Measurements from ENCODE around the gene UGT2A1. TPM values are rescaled to one million over a fixed set of nuclear protein-coding genes. Genes with fewer than 3 reads are reported as not detected.

Gene UGT2A1
- total and polyA plus RNA-seq, 2 of the 13 experiments (the other 11 are each of a cell fraction or from before 2014, with no cell fraction given) = not detected

GRCh38 chr4:69584135-69584534 is 68.9 kb downstream of the UGT2A1 start (continued):
- no peak for TF ChIP-seq ZNF724P (CRISPR knock-in tag; IDR thresholded peaks at IDR 0.05; ENCODE audit: borderline replicate concordance)
- TF ChIP-seq ZNF547 (CRISPR knock-in tag; IDR thresholded peaks at IDR 0.05) = no peak
- no peak for TF ChIP-seq ZNF543 (CRISPR knock-in tag; IDR thresholded peaks at IDR 0.05)
- no peak for TF ChIP-seq TARDBP (CRISPR knock-in tag; IDR thresholded peaks at IDR 0.05)
- no peak for TF ChIP-seq ZNF570 (CRISPR knock-in tag; IDR thresholded peaks at IDR 0.05; ENCODE audit: borderline replicate concordance)

DNA sequence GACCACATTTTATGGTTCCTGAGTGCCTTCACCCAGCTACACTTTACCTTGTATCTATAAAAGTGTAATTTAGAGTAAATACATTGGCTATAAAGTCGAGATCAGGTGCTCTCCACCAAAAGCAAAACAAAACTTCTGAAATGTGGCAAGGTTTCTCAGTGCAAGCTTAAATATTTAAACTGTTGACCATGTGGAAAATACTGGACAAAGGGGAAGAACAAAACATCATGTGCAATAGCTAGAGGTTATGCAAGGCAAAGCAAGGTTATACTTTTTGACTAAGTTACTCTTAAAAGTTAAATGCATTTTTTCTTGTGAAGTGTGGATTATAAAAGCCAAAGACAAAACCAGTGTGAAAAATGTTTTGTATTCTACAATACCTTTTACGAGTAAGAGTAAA is 69.5 kb downstream of the UGT2A1 start:
- Histone ChIP-seq H3K27me3 (ENCODE audit: control insufficient read depth in 1 of 2, insufficient read depth in 2 of 2, low read length in 2 of 2) (no peaks in the 10 kb centered on the region; a peak in 1 of 5 replicates), H3K27ac (ENCODE audit: extremely low read length, insufficient read depth, low read length) (no peak overlapping the region), H3K36me3 (replicated peaks in 1 of 2; ENCODE audit: control insufficient read depth in 1 of 2, insufficient read depth in 2 of 2, low read length in 2 of 2) (no peaks in the 10 kb centered on the region), H2AFZ (ENCODE audit: low read length) (no peak overlapping the region), H3K79me2 (ENCODE audit: insufficient read depth, low read length) (no peaks in the 10 kb centered on the region), H3K9ac (ENCODE audit: insufficient read depth, low read depth, low read length) (no peak overlapping the region), H3K4me3 (replicated peaks in 1 of 3; ENCODE audit: insufficient read depth in 1 of 3, low read depth in 2 of 3, low read length in 3 of 3) (no peak overlapping the region), H3K4me1 (ENCODE audit: insufficient read depth, low read length) (no peaks in the 10 kb centered on the region), H3K9me3 (ENCODE audit: low read length) (no peaks in the 10 kb centered on the region), H3K4me2 (ENCODE audit: low read depth, low read length) (no peak overlapping the region), H4K20me1 (ENCODE audit: insufficient read depth, low read length) (no peaks in the 10 kb centered on the region)
- 12% methylated on average over 2 of the region's 2 CpGs for WGBS (ENCODE audit: low lambda C conversion rate)
- ChIA-PET POLR2A (no interaction called here), CTCF (ENCODE audit: low intra/inter-chr PET ratio, low total read pairs) (no interaction called here)
- ATAC-seq (no peak), FAIRE-seq (no peak), DNase-seq (ENCODE audit: low spot score) (no peak)
- intact Hi-C loops (cut with micrococcal nuclease; ENCODE audit: unreplicated experiment) = no loop called here
- in situ Hi-C loops (cut with HindIII; ENCODE audit: extremely low pct_ligation_motif_present, low pct_unique_long_range_greater_than_20kb) = no loop called here
- TF ChIP-seq ZSCAN22 (CRISPR knock-in tag; IDR thresholded peaks at IDR 0.05) = no peak
- BruUV-seq (replicated peaks) = no TSS peak

DNA sequence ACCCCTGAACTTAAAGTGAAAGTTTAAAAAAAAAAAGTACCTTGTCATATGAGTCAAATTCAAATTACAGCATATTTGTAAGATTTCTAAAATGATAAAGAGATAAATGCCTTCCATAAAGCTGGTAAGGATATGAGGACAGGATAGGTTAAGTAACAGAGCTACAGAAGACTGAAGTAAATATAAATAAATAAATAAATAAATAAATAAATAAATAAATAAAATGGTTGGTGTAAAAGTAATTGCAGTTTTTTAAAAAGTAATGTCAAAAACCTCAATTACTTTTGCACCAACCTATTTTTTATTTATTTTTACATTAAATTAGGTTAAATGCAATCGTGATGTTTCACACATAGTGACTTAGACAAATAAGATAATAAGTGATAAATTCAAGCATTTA is 75.8 kb downstream of the UGT2A1 start:
- Histone ChIP-seq H3K27me3 (ENCODE audit: control insufficient read depth in 1 of 2, insufficient read depth in 2 of 2, low read length in 2 of 2) (no peaks in the 10 kb centered on the region; a peak in 2 of 5 replicates), H3K36me3 (replicated peaks in 1 of 2; ENCODE audit: control insufficient read depth in 1 of 2, insufficient read depth in 2 of 2, low read length in 2 of 2) (no peaks in the 10 kb centered on the region), H3K27ac (ENCODE audit: extremely low read length, insufficient read depth, low read length) (no peak overlapping the region), H3K4me3 (replicated peaks in 1 of 3; ENCODE audit: insufficient read depth in 1 of 3, low read depth in 2 of 3, low read length in 3 of 3) (no peak overlapping the region), H2AFZ (ENCODE audit: low read length) (no peak overlapping the region), H3K79me2 (ENCODE audit: insufficient read depth, low read length) (no peaks in the 10 kb centered on the region), H3K9me3 (ENCODE audit: low read length) (no peaks in the 10 kb centered on the region), H3K9ac (ENCODE audit: insufficient read depth, low read depth, low read length) (no peak overlapping the region), H4K20me1 (ENCODE audit: insufficient read depth, low read length) (no peaks in the 10 kb centered on the region), H3K4me1 (ENCODE audit: insufficient read depth, low read length) (no peaks in the 10 kb centered on the region), H3K4me2 (ENCODE audit: low read depth, low read length) (no peak overlapping the region)
- no peak for ATAC-seq
- CTCF ChIA-PET (ENCODE audit: low intra/inter-chr PET ratio, low total read pairs) = no interaction called here
- POLR2A ChIA-PET = no interaction called here
- FAIRE-seq = no peak
- intact Hi-C loops (cut with micrococcal nuclease; ENCODE audit: unreplicated experiment) = no loop called here
- no peak for DNase-seq (ENCODE audit: low spot score)
- BruUV-seq (replicated peaks) = no TSS peak
- 73% methylated on average over 1 of the region's 1 CpG for WGBS (ENCODE audit: low lambda C conversion rate)
- TF ChIP-seq SYNCRIP (IDR thresholded peaks at IDR 0.05; ENCODE audit: insufficient read depth, low read depth, low read length) = no peak
- TF ChIP-seq RAD21 (CRISPR knock-in tag; IDR thresholded peaks at IDR 0.05) = no peak
- TF ChIP-seq ZSCAN20 (CRISPR knock-in tag; IDR thresholded peaks at IDR 0.05; ENCODE audit: borderline replicate concordance) = no peak
- no peak for TF ChIP-seq GATA4 (IDR thresholded peaks at IDR 0.05; ENCODE audit: borderline replicate concordance, low read depth)
- no peak for TF ChIP-seq REPIN1 (CRISPR knock-in tag; IDR thresholded peaks at IDR 0.05; ENCODE audit: borderline replicate concordance, low read depth)
- TF ChIP-seq ZNF83 (CRISPR knock-in tag; IDR thresholded peaks at IDR 0.05; ENCODE audit: borderline replicate concordance) = no peak
- TF ChIP-seq ZNF644 (CRISPR knock-in tag; IDR thresholded peaks at IDR 0.05; ENCODE audit: low read depth) = no peak
- TF ChIP-seq NFE2L2 (IDR thresholded peaks at IDR 0.05; ENCODE audit: low read length) = no peak
- TF ChIP-seq NAIF1 (CRISPR knock-in tag; IDR thresholded peaks at IDR 0.05; ENCODE audit: borderline replicate concordance) = no peak
- TF ChIP-seq ZNF572 (CRISPR knock-in tag; IDR thresholded peaks at IDR 0.05) = no peak
- in situ Hi-C loops (cut with HindIII; ENCODE audit: extremely low pct_ligation_motif_present, low pct_unique_long_range_greater_than_20kb) = no loop called here
